T-cell (primary cell): ENCODE data around the gene ERGIC1. TPM values are rescaled to one million over a fixed set of nuclear protein-coding genes. Genes with fewer than 3 reads are reported as not detected.

ENCODE experiments used
- ATAC-seq, 4 experiments: fragments of 200-7000 bp in 3 of 4; fragments of 150-1000 bp in 1 of 4; cut with Tn5 transposase; replicated peaks in 1 of 4; 1 replicate in 3 of 4; 2 replicates in 1 of 4; pipeline ENCODE4 v1.10.0; 2021; ENCODE audit warnings: moderate library complexity in 3 of 4, mild to moderate bottlenecking in 2 of 4, moderate number of reproducible peaks in 1 of 4
- CTCF ChIA-PET, 2 donors: fragments of 300-600 bp; sonication (Branson Sonifier 250); formaldehyde crosslinking; loops; one replicate each; lab custom pipeline; 2022; ENCODE audit warnings: antibody characterized with exemption in 2 of 2; lab: Charles Lee
- POLR2A ChIA-PET, 2 donors: fragments of 300-600 bp; sonication (Branson Sonifier 250); formaldehyde crosslinking; loops; one replicate each; lab custom pipeline; 2022; ENCODE audit warnings: antibody characterized with exemption in 2 of 2; lab: Charles Lee
- DNase-seq, 35 experiments: peaks; one replicate each; pipeline versions ENCODE4 v3.0.0 to v3.0.0-alpha.2; 2013 to 2023
- H3K27ac ChIP-seq: one replicate; pipeline ENCODE4 v1.5.1; 2013; ENCODE audit warnings: low read length
- H3K27me3 ChIP-seq, 2 experiments: replicated peaks in 1 of 2; 1 replicate in 1 of 2; 2 replicates in 1 of 2; pipeline versions ENCODE4 v1.6.1 to v1.7.0; 2013; ENCODE audit warnings: low read length in 1 of 2, mixed read lengths in 1 of 2; ENCODE audit not compliant: control insufficient read depth in 2 of 2, insufficient read depth in 2 of 2; ENCODE audit errors: extremely low read depth in 1 of 2
- H3K36me3 ChIP-seq, 2 donors: 1 replicate in 1 of 2; 2 replicates in 1 of 2; pipeline versions ENCODE4 v1.6.1 to v1.7.0; 2013; ENCODE audit warnings: low read length in 1 of 2; ENCODE audit not compliant: control insufficient read depth in 2 of 2, insufficient read depth in 1 of 2; ENCODE audit errors: extremely low read depth in 1 of 2
- H3K4me1 ChIP-seq, 2 experiments: 1 replicate in 1 of 2; 2 replicates in 1 of 2; pipeline versions ENCODE4 v1.6.1 to v1.7.0; 2013; ENCODE audit warnings: low read length in 2 of 2, mixed read lengths in 1 of 2; ENCODE audit not compliant: insufficient read depth in 2 of 2, control insufficient read depth in 1 of 2; ENCODE audit errors: extremely low read depth in 1 of 2
- H3K4me3 ChIP-seq, 2 donors: 1 replicate in 1 of 2; 2 replicates in 1 of 2; pipeline versions ENCODE4 v1.5.1 to v1.7.0; 2013; ENCODE audit warnings: mild to moderate bottlenecking in 2 of 2, low read length in 1 of 2, moderate library complexity in 1 of 2; ENCODE audit not compliant: control insufficient read depth in 1 of 2; ENCODE audit errors: extremely low read depth in 1 of 2
- H3K9me3 ChIP-seq: 2 replicates; pipeline ENCODE4 v1.7.0; 2013
- H3K27ac Mint-ChIP-seq, 2 donors: one replicate each; pipeline ENCODE4 v1.8.0; 2020 to 2021; ENCODE audit warnings: mild to moderate bottlenecking in 2 of 2, mixed read lengths in 2 of 2
- H3K27me3 Mint-ChIP-seq, 2 donors: one replicate each; pipeline ENCODE4 v1.8.0; 2021 to 2022; ENCODE audit warnings: mixed read lengths in 2 of 2
- H3K36me3 Mint-ChIP-seq: one replicate; pipeline ENCODE4 v1.8.0; 2021; ENCODE audit warnings: mixed read lengths
- H3K4me1 Mint-ChIP-seq, 3 donors: one replicate each; pipeline ENCODE4 v1.8.0; 2020 to 2022; ENCODE audit warnings: mixed read lengths in 3 of 3, mild to moderate bottlenecking in 1 of 3
- H3K4me3 Mint-ChIP-seq, 3 donors: one replicate each; pipeline ENCODE4 v1.8.0; 2020 to 2022; ENCODE audit warnings: mild to moderate bottlenecking in 3 of 3, mixed read lengths in 3 of 3, moderate library complexity in 3 of 3
- H3K9me3 Mint-ChIP-seq, 3 donors: one replicate each; pipeline ENCODE4 v1.8.0; 2020 to 2022; ENCODE audit warnings: mixed read lengths in 3 of 3
- WGBS: methylation state at CpG from one replicate; pipeline ENCODE4 v1.1.5; 2013; ENCODE audit warnings: missing lambda C conversion rate; ENCODE audit not compliant: insufficient coverage; 5-methylcytosine and 5-hydroxymethylcytosine counted together
- total RNA-seq, 35 experiments: library from RNA in 6 of 35; stranded (reverse) in 6 of 35; fragments of 120-200 nt in 1 of 35; gene quantifications; one replicate each; pipeline versions ENCODE4 v1.2.1 to v1.2.4 and lab custom pipeline; 2013 to 2026

Gene ERGIC1
- total RNA-seq, 5 donors from 2014 or later (not counting 1 experiment from before 2014, with no cell fraction given) = 45.5 to 67.7 (median 46.8) TPM

- DNase-seq (no peak), ATAC-seq (no peak)
- Mint-ChIP-seq H3K4me3 (peak overlapping the region; percentile 80 to 85 (median 81)), H3K9me3 (no peaks in the 10 kb centered on the region), H3K27ac (peak overlapping the region; percentile 76 to 90), H3K36me3 (no peaks in the 10 kb centered on the region), H3K4me1 (peaks cover 41 to 56% (median 49%) of the 10 kb centered on the region in 3 donors), H3K27me3 (no peaks in the 10 kb centered on the region)
- POLR2A ChIA-PET = interaction anchor here (0.5 to 1.8 kb wide), 7 partner anchors 55 to 654 kb away, joined by 3 to 6 read pairs (median 5); no protein-coding TSS in a partner anchor
- CTCF ChIA-PET = interaction anchor here (1.0 to 1.7 kb wide), 3 partner anchors 59 to 121 kb away, joined by 3 to 6 read pairs (median 3); no protein-coding TSS in a partner anchor
- Histone ChIP-seq H3K4me1 (peaks cover 6 to 50% of the 10 kb centered on the region in 2 experiments), H3K4me3 (no peak overlapping the region), H3K36me3 (no peaks in the 10 kb centered on the region), H3K27me3 (no peaks in the 10 kb centered on the region), H3K27ac (peak overlapping the region; percentile 86), H3K9me3 (no peaks in the 10 kb centered on the region)
- no CpG with 5 or more reads among the region's 4 CpGs for WGBS
These were observed 1.9 kb downstream of the ERGIC1 start for GRCh38 chr5:172835994-172836356.

- Histone ChIP-seq H3K4me3 (peak overlapping the region; percentile 15 to 26), H3K4me1 (peaks cover 6 to 50% of the 10 kb centered on the region in 2 experiments), H3K9me3 (no peaks in the 10 kb centered on the region), H3K27ac (peak overlapping the region; percentile 86), H3K36me3 (no peaks in the 10 kb centered on the region), H3K27me3 (no peaks in the 10 kb centered on the region)
- peaks cover 41 to 58% (median 56%) of the 10 kb centered on the region in 3 donors for H3K4me1 Mint-ChIP-seq
- 39% methylated on average over 3 of the region's 7 CpGs for WGBS
- ChIA-PET POLR2A (interaction anchor here (0.6 to 1.8 kb wide), 3 partner anchors 30 to 73 kb away, joined by 4 to 5 read pairs (median 5); no protein-coding TSS in a partner anchor), CTCF (interaction anchor here in 1 of 2 donors (1.0 kb wide), 1 partner anchor 65 kb away, joined by 3 read pairs; no protein-coding TSS in a partner anchor)
- DNase-seq (peak; percentile 30 to 81 (median 69)), ATAC-seq (peak; percentile 65 to 77 (median 72))
- no peaks in the 10 kb centered on the region for H3K9me3 Mint-ChIP-seq
- H3K27me3 Mint-ChIP-seq = no peaks in the 10 kb centered on the region
- peak overlapping the region; percentile 54 to 85 (median 61) for H3K4me3 Mint-ChIP-seq
- peaks cover 9% of the 10 kb centered on the region for H3K36me3 Mint-ChIP-seq
- H3K27ac Mint-ChIP-seq = peak overlapping the region; percentile 88 to 90
These were observed 3.6 kb downstream of the ERGIC1 start for GRCh38 chr5:172837640-172838039.

- no peaks in the 10 kb centered on the region for H3K27me3 ChIP-seq
- POLR2A ChIA-PET = no interaction called here
- peak overlapping the region in 1 of 2 donors; percentile 26 for H3K4me3 ChIP-seq
These were observed 4.3 kb downstream of the ERGIC1 start for GRCh38 chr5:172838151-172838875.

GRCh38 chr5:172839669-172840431 is 5.8 kb downstream of the ERGIC1 start:
- no peak for DNase-seq
- ChIA-PET CTCF (interaction anchor here in 1 of 2 donors (1.0 kb wide), 1 partner anchor 123 kb away, joined by 3 read pairs; no protein-coding TSS in a partner anchor), POLR2A (interaction anchor here in 1 of 2 donors (0.6 kb wide), 2 partner anchors 69 to 119 kb away, joined by 3 read pairs; partner anchors contain the start of genes DUSP1 and RPL26L1)
- Mint-ChIP-seq H3K4me1 (peaks cover 33 to 64% (median 60%) of the 10 kb centered on the region in 3 donors), H3K4me3 (no peak overlapping the region), H3K27ac (no peak overlapping the region), H3K9me3 (no peaks in the 10 kb centered on the region), H3K27me3 (no peaks in the 10 kb centered on the region), H3K36me3 (peaks cover 18% of the 10 kb centered on the region)
- ATAC-seq = no peak
- H3K4me1 ChIP-seq = peaks cover 6 to 40% of the 10 kb centered on the region in 2 experiments
- 98% methylated on average over 9 of the region's 13 CpGs for WGBS
- H3K36me3 ChIP-seq = peaks cover 5 to 7% of the 10 kb centered on the region in 2 donors
- no peaks in the 10 kb centered on the region for H3K27me3 ChIP-seq
- H3K9me3 ChIP-seq = no peaks in the 10 kb centered on the region
- no peak overlapping the region for H3K27ac ChIP-seq
- no peak overlapping the region for H3K4me3 ChIP-seq

More at GRCh38 chr5:172838151-172838875, 4.3 kb downstream of the ERGIC1 start:
- Mint-ChIP-seq H3K4me1 (peaks cover 36 to 57% (median 55%) of the 10 kb centered on the region in 3 donors), H3K27ac (peak overlapping the region; percentile 88 to 90), H3K9me3 (no peaks in the 10 kb centered on the region), H3K27me3 (no peaks in the 10 kb centered on the region), H3K36me3 (peaks cover 12% of the 10 kb centered on the region), H3K4me3 (peak overlapping the region; percentile 41 to 85 (median 54))
- 97% methylated on average over 3 of the region's 3 CpGs for WGBS
- H3K9me3 ChIP-seq = no peaks in the 10 kb centered on the region
- ATAC-seq = no peak
- H3K27ac ChIP-seq = peak overlapping the region; percentile 86
- CTCF ChIA-PET = interaction anchor here in 1 of 2 donors (1.0 kb wide), 1 partner anchor 122 kb away, joined by 3 read pairs; no protein-coding TSS in a partner anchor
- DNase-seq = no peak
- peaks cover 6 to 46% of the 10 kb centered on the region in 2 experiments for H3K4me1 ChIP-seq
- H3K36me3 ChIP-seq = peaks cover 0 to under 1% of the 10 kb centered on the region in 2 donors

- H3K27ac Mint-ChIP-seq = peak overlapping the region in 1 of 2 donors; percentile 58
These were observed 6.5 kb downstream of the ERGIC1 start for GRCh38 chr5:172840432-172841154.

More at GRCh38 chr5:172840432-172841154, 6.5 kb downstream of the ERGIC1 start:
- H3K36me3 Mint-ChIP-seq = peaks cover 18% of the 10 kb centered on the region
- no peaks in the 10 kb centered on the region for H3K27me3 Mint-ChIP-seq
- H3K4me3 Mint-ChIP-seq = no peak overlapping the region
- Histone ChIP-seq H3K9me3 (no peaks in the 10 kb centered on the region), H3K36me3 (peaks cover 5 to 7% of the 10 kb centered on the region in 2 donors), H3K4me1 (peaks cover 2 to 38% of the 10 kb centered on the region in 2 experiments), H3K4me3 (no peak overlapping the region), H3K27ac (no peak overlapping the region), H3K27me3 (no peaks in the 10 kb centered on the region)
- CTCF ChIA-PET = no interaction called here
- 92% methylated on average over 4 of the region's 12 CpGs for WGBS
- no peak for ATAC-seq
- H3K9me3 Mint-ChIP-seq = no peaks in the 10 kb centered on the region
- POLR2A ChIA-PET = interaction anchor here in 1 of 2 donors (0.6 kb wide), 1 partner anchor 63 kb away, joined by 6 read pairs; no protein-coding TSS in a partner anchor
- no peak for DNase-seq
- peaks cover 28 to 63% (median 55%) of the 10 kb centered on the region in 3 donors for H3K4me1 Mint-ChIP-seq
